Fibroblast of lung (primary cell): ENCODE measurements around the gene PAK4. TPM values are rescaled to one million over a fixed set of nuclear protein-coding genes. Genes with fewer than 3 reads are reported as not detected.

Source experiments
- DNase-seq, 2 donors: peaks; one replicate each; pipeline versions ENCODE4 v3.0.0 to v3.0.0-alpha.2; 2010; ENCODE audit warnings: low read depth in 2 of 2
- H2AFZ ChIP-seq: 2 replicates; pipeline ENCODE4 v1.5.1; 2012; ENCODE audit warnings: low read length, control low read depth, inconsistent platforms
- H3K27ac ChIP-seq: 2 replicates; pipeline ENCODE4 v1.5.1; 2011; ENCODE audit warnings: low read length, control low read depth; ENCODE audit not compliant: insufficient read depth
- H3K27me3 ChIP-seq: 2 replicates; pipeline ENCODE4 v1.5.1; 2011; ENCODE audit warnings: mild to moderate bottlenecking, low read length; ENCODE audit not compliant: control insufficient read depth, insufficient read depth
- H3K36me3 ChIP-seq: 2 replicates; pipeline ENCODE4 v1.5.1; 2011; ENCODE audit warnings: low read length; ENCODE audit not compliant: control insufficient read depth, insufficient read depth
- H3K4me1 ChIP-seq: 2 replicates; pipeline ENCODE4 v1.5.1; 2011; ENCODE audit warnings: low read length; ENCODE audit not compliant: control insufficient read depth, insufficient read depth; ENCODE audit errors: extremely low read depth
- H3K4me2 ChIP-seq: 2 replicates; pipeline ENCODE4 v1.5.1; 2011; ENCODE audit warnings: low read length, control low read depth; ENCODE audit not compliant: insufficient read depth; ENCODE audit errors: extremely low read depth
- H3K4me3 ChIP-seq, 4 experiments: fragments of 200-600 bp in 1 of 4; sonication (generic) in 1 of 4; replicated peaks in 1 of 4; 2 replicates each; pipeline ENCODE4 v1.5.1; 2011 to 2016; ENCODE audit warnings: low read length in 4 of 4, low read depth in 3 of 4, mild to moderate bottlenecking in 3 of 4, control low read depth in 2 of 4, inconsistent platforms in 1 of 4, mixed read lengths in 1 of 4; ENCODE audit not compliant: insufficient read depth in 1 of 4; ENCODE audit errors: control extremely low read depth in 1 of 4
- H3K79me2 ChIP-seq: 2 replicates; pipeline ENCODE4 v1.5.1; 2012; ENCODE audit warnings: mild to moderate bottlenecking, low read length, inconsistent platforms; ENCODE audit not compliant: control insufficient read depth, insufficient read depth
- H3K9ac ChIP-seq: 2 replicates; pipeline ENCODE4 v1.5.1; 2011; ENCODE audit warnings: mild to moderate bottlenecking, low read length, control low read depth; ENCODE audit not compliant: insufficient read depth
- H3K9me3 ChIP-seq: 2 replicates; pipeline ENCODE4 v1.5.1; 2012; ENCODE audit warnings: low read depth, low read length; ENCODE audit not compliant: control insufficient read depth, insufficient read depth
- H4K20me1 ChIP-seq: 2 replicates; pipeline ENCODE4 v1.5.1; 2011; ENCODE audit warnings: low read length; ENCODE audit not compliant: control insufficient read depth, insufficient read depth; ENCODE audit errors: extremely low read depth
- EZH2 ChIP-seq: IDR thresholded peaks from 2 replicates; pipeline ENCODE4 v1.5.1; 2012; ENCODE audit warnings: low read length, control low read depth, mild to moderate bottlenecking; ENCODE audit errors: missing control alignments
- polyA plus RNA-seq, 2 donors: library from polyadenylated mRNA; depleted of rRNA in 1 of 2; stranded (reverse) in 1 of 2; unstranded in 1 of 2; fragments of >200 nt; gene quantifications; 2 replicates each; pipeline ENCODE4 v1.2.1, GENCODE V29; 2011 to 2012; ENCODE audit warnings: missing spikeins in 1 of 2
- total RNA-seq: library from RNA; depleted of rRNA; stranded (reverse); fragments of >200 nt; gene quantifications from 2 replicates; pipeline ENCODE4 v1.2.1, GENCODE V29; 2014
- TF ChIP-seq, protein P1 (sequence below), 2 donors: IDR thresholded peaks in 1 of 2; conservative IDR thresholded peaks in 1 of 2; 1 replicate in 1 of 2; 2 replicates in 1 of 2; pipeline ENCODE4 v1.5.1; 2011 to 2012; ENCODE audit warnings: low read length in 2 of 2, control low read depth in 1 of 2, inconsistent platforms in 1 of 2, low read depth in 1 of 2, mild to moderate bottlenecking in 1 of 2

The PAK4 gene
- total and polyA plus RNA-seq, 2 donors (not counting 1 experiment from before 2014, with no cell fraction given) = 4.6 to 8.4 TPM

DNA sequence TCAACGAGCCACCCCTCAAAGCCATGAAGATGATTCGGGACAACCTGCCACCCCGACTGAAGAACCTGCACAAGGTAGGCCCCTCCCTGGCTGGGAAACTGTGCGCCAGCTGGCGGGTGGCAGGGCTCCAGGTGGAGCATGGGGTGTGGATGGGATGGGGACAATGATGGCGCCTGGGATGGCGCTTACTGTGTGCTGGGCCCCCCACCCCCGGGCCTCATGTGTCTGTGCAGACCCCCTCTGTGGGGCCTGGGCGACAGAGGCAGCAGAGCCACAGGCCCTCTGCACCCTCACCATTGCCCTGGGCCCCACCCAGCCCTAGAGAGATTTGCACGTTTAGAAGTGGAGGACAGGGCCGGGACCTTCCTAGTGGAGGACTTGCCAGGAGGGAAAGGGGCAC is 52.1 kb downstream of the PAK4 start:
- TF ChIP-seq, protein P1, sequence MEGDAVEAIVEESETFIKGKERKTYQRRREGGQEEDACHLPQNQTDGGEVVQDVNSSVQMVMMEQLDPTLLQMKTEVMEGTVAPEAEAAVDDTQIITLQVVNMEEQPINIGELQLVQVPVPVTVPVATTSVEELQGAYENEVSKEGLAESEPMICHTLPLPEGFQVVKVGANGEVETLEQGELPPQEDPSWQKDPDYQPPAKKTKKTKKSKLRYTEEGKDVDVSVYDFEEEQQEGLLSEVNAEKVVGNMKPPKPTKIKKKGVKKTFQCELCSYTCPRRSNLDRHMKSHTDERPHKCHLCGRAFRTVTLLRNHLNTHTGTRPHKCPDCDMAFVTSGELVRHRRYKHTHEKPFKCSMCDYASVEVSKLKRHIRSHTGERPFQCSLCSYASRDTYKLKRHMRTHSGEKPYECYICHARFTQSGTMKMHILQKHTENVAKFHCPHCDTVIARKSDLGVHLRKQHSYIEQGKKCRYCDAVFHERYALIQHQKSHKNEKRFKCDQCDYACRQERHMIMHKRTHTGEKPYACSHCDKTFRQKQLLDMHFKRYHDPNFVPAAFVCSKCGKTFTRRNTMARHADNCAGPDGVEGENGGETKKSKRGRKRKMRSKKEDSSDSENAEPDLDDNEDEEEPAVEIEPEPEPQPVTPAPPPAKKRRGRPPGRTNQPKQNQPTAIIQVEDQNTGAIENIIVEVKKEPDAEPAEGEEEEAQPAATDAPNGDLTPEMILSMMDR (conservative IDR thresholded peaks at IDR 0.05 in 1 of 2, IDR thresholded peaks at IDR 0.05 in 1 of 2; ENCODE audit: low read depth in 1 of 2, low read length in 2 of 2) = no peak
- no peak for TF ChIP-seq EZH2
- Histone ChIP-seq H3K4me1 (no peaks in the 10 kb centered on the region), H3K36me3 (peaks cover 10% of the 10 kb centered on the region), H4K20me1 (no peaks in the 10 kb centered on the region), H3K9me3 (no peaks in the 10 kb centered on the region), H3K27ac (no peak overlapping the region), H3K79me2 (no peaks in the 10 kb centered on the region), H3K27me3 (no peaks in the 10 kb centered on the region), H3K4me3 (no peak overlapping the region), H3K9ac (no peak overlapping the region), H2AFZ (no peak overlapping the region), H3K4me2 (no peak overlapping the region)
- no peak for DNase-seq

DNA sequence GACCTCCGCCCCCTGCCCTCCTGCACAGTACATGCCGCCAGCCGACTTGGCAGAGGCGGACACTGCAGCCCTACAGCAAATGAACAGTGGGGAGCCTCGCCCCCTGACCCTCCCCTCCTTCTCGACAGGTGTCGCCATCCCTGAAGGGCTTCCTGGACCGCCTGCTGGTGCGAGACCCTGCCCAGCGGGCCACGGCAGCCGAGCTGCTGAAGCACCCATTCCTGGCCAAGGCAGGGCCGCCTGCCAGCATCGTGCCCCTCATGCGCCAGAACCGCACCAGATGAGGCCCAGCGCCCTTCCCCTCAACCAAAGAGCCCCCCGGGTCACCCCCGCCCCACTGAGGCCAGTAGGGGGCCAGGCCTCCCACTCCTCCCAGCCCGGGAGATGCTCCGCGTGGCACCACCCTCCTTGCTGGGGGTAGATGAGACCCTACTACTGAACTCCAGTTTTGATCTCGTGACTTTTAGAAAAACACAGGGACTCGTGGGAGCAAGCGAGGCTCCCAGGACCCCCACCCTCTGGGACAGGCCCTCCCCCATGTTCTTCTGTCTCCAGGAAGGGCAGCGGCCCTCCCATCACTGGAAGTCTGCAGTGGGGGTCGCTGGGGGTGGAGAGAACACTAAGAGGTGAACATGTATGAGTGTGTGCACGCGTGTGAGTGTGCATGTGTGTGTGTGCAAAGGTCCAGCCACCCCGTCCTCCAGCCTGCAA is 52.9 kb downstream of the PAK4 start:
- Histone ChIP-seq H3K79me2 (no peaks in the 10 kb centered on the region), H3K9ac (no peak overlapping the region), H3K4me2 (no peak overlapping the region), H3K4me3 (no peak overlapping the region), H3K27me3 (no peaks in the 10 kb centered on the region), H4K20me1 (no peaks in the 10 kb centered on the region), H3K9me3 (no peaks in the 10 kb centered on the region), H3K36me3 (peaks cover 10% of the 10 kb centered on the region), H3K4me1 (no peaks in the 10 kb centered on the region), H2AFZ (no peak overlapping the region), H3K27ac (no peak overlapping the region)
- TF ChIP-seq, protein P1 (conservative IDR thresholded peaks at IDR 0.05 in 1 of 2, IDR thresholded peaks at IDR 0.05 in 1 of 2; ENCODE audit: low read depth in 1 of 2, low read length in 2 of 2) = no peak
- no peak for TF ChIP-seq EZH2
- DNase-seq = no peak

DNA sequence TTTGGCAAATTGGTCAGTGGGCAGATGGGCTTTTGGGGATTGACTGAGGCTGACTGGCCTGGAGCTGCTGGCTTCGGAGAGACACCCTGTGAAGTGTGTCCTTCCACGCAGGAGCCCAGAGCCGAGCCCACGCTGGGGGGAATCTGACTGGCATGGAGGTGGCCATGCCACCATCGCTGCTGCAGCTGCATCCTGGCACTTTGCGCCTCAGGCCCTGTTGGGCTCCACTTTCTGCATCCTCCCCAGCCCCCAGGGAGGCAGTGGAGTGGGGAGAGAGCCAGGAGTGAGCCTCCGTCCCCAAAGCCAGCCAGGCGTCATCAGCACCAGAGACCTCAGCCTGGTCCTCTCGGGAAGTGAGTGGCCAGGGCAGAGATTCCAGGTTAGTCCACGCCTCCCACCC is 54.2 kb downstream of the PAK4 start:
- no peaks in the 10 kb centered on the region for H3K79me2 ChIP-seq
- no peaks in the 10 kb centered on the region for H3K9me3 ChIP-seq
- no peak overlapping the region for H3K9ac ChIP-seq
- H3K4me3 ChIP-seq = no peak overlapping the region
- H3K4me1 ChIP-seq = no peaks in the 10 kb centered on the region
- no peak overlapping the region for H2AFZ ChIP-seq
- no peak for TF ChIP-seq EZH2
- TF ChIP-seq, protein P1 (conservative IDR thresholded peaks at IDR 0.05 in 1 of 2, IDR thresholded peaks at IDR 0.05 in 1 of 2; ENCODE audit: low read depth in 1 of 2, low read length in 2 of 2) = no peak
- no peak overlapping the region for H3K27ac ChIP-seq
- no peaks in the 10 kb centered on the region for H3K27me3 ChIP-seq
- no peak overlapping the region for H3K4me2 ChIP-seq
- no peaks in the 10 kb centered on the region for H4K20me1 ChIP-seq
- no peak for DNase-seq
- peaks cover 8% of the 10 kb centered on the region for H3K36me3 ChIP-seq
